Neuron (in vitro differentiated cells): ENCODE data around the gene ZNF106.

ENCODE experiments used
- H2AFZ ChIP-seq: one replicate; pipeline ENCODE4 v1.6.1; 2013; ENCODE audit warnings: low read depth, mild to moderate bottlenecking, inconsistent platforms, low read length, moderate library complexity
- H3K27me3 ChIP-seq: one replicate; pipeline ENCODE4 v1.6.1; 2013; ENCODE audit warnings: low read length; ENCODE audit not compliant: insufficient read depth
- H3K36me3 ChIP-seq: one replicate; pipeline ENCODE4 v1.6.1; 2013; ENCODE audit warnings: low read length; ENCODE audit not compliant: insufficient read depth
- H3K4me1 ChIP-seq: one replicate; pipeline ENCODE4 v1.6.1; 2013; ENCODE audit warnings: low read length; ENCODE audit not compliant: insufficient read depth
- H3K4me3 ChIP-seq: 2 replicates; pipeline ENCODE4 v1.5.1; 2013; ENCODE audit warnings: mild to moderate bottlenecking, low read length, moderate library complexity
- H3K9me3 ChIP-seq: one replicate; pipeline ENCODE4 v1.6.1; 2013; ENCODE audit warnings: low read length

ZNF106 gene

GRCh38 chr15:42419369-42419768 lies 71.6 kb downstream of the ZNF106 start:
- Histone ChIP-seq H3K4me3 (no peak overlapping the region), H3K9me3 (no peaks in the 10 kb centered on the region), H2AFZ (no peak overlapping the region), H3K27me3 (no peaks in the 10 kb centered on the region), H3K4me1 (no peaks in the 10 kb centered on the region), H3K36me3 (peaks cover 61% of the 10 kb centered on the region)

- Histone ChIP-seq H3K4me1 (no peaks in the 10 kb centered on the region), H2AFZ (no peak overlapping the region), H3K9me3 (no peaks in the 10 kb centered on the region), H3K4me3 (no peak overlapping the region), H3K27me3 (no peaks in the 10 kb centered on the region), H3K36me3 (peaks cover 30% of the 10 kb centered on the region)
Measured at GRCh38 chr15:42413920-42414319, 77.0 kb downstream of the ZNF106 start.

- H3K4me3 ChIP-seq, result no peak overlapping the region
- peaks cover 22% of the 10 kb centered on the region for H3K36me3 ChIP-seq
- H3K9me3 ChIP-seq, result no peaks in the 10 kb centered on the region
- H2AFZ ChIP-seq, result no peak overlapping the region
- H3K27me3 ChIP-seq, result no peaks in the 10 kb centered on the region
- H3K4me1 ChIP-seq, result no peaks in the 10 kb centered on the region
Measured at GRCh38 chr15:42411884-42412283, 79.1 kb downstream of the ZNF106 start.

- Histone ChIP-seq H3K9me3 (no peaks in the 10 kb centered on the region), H3K36me3 (peaks cover 3% of the 10 kb centered on the region)
Measured at GRCh38 chr15:42409011-42409410, 81.9 kb downstream of the ZNF106 start.

GRCh38 chr15:42408178-42408577 lies 82.8 kb downstream of the ZNF106 start:
- no peak overlapping the region for H3K4me3 ChIP-seq
- no peaks in the 10 kb centered on the region for H3K27me3 ChIP-seq
- H3K36me3 ChIP-seq, result peaks cover 3% of the 10 kb centered on the region
- no peaks in the 10 kb centered on the region for H3K4me1 ChIP-seq
- no peak overlapping the region for H2AFZ ChIP-seq
- no peaks in the 10 kb centered on the region for H3K9me3 ChIP-seq

More at GRCh38 chr15:42409011-42409410, 81.9 kb downstream of the ZNF106 start:
- Histone ChIP-seq H3K4me1 (no peaks in the 10 kb centered on the region), H3K4me3 (no peak overlapping the region), H2AFZ (no peak overlapping the region), H3K27me3 (no peaks in the 10 kb centered on the region)

GRCh38 chr15:42405863-42406482 lies 85.0 kb downstream of the ZNF106 start:
- Histone ChIP-seq H2AFZ (no peak overlapping the region), H3K9me3 (no peaks in the 10 kb centered on the region), H3K4me1 (no peaks in the 10 kb centered on the region), H3K36me3 (no peaks in the 10 kb centered on the region), H3K4me3 (no peak overlapping the region), H3K27me3 (no peaks in the 10 kb centered on the region)

- no peaks in the 10 kb centered on the region for H3K36me3 ChIP-seq
- no peak overlapping the region for H3K4me3 ChIP-seq
- no peaks in the 10 kb centered on the region for H3K27me3 ChIP-seq
- no peak overlapping the region for H2AFZ ChIP-seq
- no peaks in the 10 kb centered on the region for H3K4me1 ChIP-seq
- H3K9me3 ChIP-seq, result no peaks in the 10 kb centered on the region
Measured at GRCh38 chr15:42404461-42405235, 86.3 kb downstream of the ZNF106 start.

GRCh38 chr15:42403389-42403788 lies 87.6 kb downstream of the ZNF106 start:
- no peaks in the 10 kb centered on the region for H3K27me3 ChIP-seq
- H2AFZ ChIP-seq, result no peak overlapping the region
- no peaks in the 10 kb centered on the region for H3K4me1 ChIP-seq
- H3K4me3 ChIP-seq, result no peak overlapping the region
- no peaks in the 10 kb centered on the region for H3K36me3 ChIP-seq
- no peaks in the 10 kb centered on the region for H3K9me3 ChIP-seq

GRCh38 chr15:42402455-42403205 lies 88.3 kb downstream of the ZNF106 start:
- no peaks in the 10 kb centered on the region for H3K4me1 ChIP-seq
- H3K27me3 ChIP-seq, result no peaks in the 10 kb centered on the region
- H3K36me3 ChIP-seq, result no peaks in the 10 kb centered on the region
- H3K4me3 ChIP-seq, result no peak overlapping the region
- H2AFZ ChIP-seq, result no peak overlapping the region
- H3K9me3 ChIP-seq, result no peaks in the 10 kb centered on the region

GRCh38 chr15:42401544-42402454 lies 89.1 kb downstream of the ZNF106 start:
- Histone ChIP-seq H3K4me3 (no peak overlapping the region), H3K4me1 (no peaks in the 10 kb centered on the region), H3K36me3 (no peaks in the 10 kb centered on the region), H2AFZ (no peak overlapping the region), H3K27me3 (no peaks in the 10 kb centered on the region), H3K9me3 (no peaks in the 10 kb centered on the region)

GRCh38 chr15:42395838-42396237 lies 95.1 kb downstream of the ZNF106 start:
- no peaks in the 10 kb centered on the region for H3K4me1 ChIP-seq

GRCh38 chr15:42394106-42394505 lies 96.8 kb downstream of the ZNF106 start:
- Histone ChIP-seq H3K27me3 (no peaks in the 10 kb centered on the region), H2AFZ (no peak overlapping the region), H3K4me1 (no peaks in the 10 kb centered on the region), H3K4me3 (no peak overlapping the region), H3K9me3 (no peaks in the 10 kb centered on the region), H3K36me3 (no peaks in the 10 kb centered on the region)

More at GRCh38 chr15:42395838-42396237, 95.1 kb downstream of the ZNF106 start:
- no peak overlapping the region for H2AFZ ChIP-seq
- no peak overlapping the region for H3K4me3 ChIP-seq
- H3K36me3 ChIP-seq, result no peaks in the 10 kb centered on the region
- H3K9me3 ChIP-seq, result no peaks in the 10 kb centered on the region
- no peaks in the 10 kb centered on the region for H3K27me3 ChIP-seq
